Endodermal cell (in vitro differentiated cells): ENCODE results near the gene FAM9C. TPM values are rescaled to one million over a fixed set of nuclear protein-coding genes. Genes with fewer than 3 reads are reported as not detected.
"Not testable (repeated sequence)": the region's sequence is repeated elsewhere in the genome, so short reads cannot be mapped to it uniquely, and the experiment has no call there.

ENCODE experiments used
- DNase-seq: peaks from one replicate; pipeline ENCODE4 v3.0.0-alpha.2; 2017
- H3K27ac ChIP-seq: 2 replicates; pipeline ENCODE4 v1.5.1; 2013; ENCODE audit warnings: mild to moderate bottlenecking, low read depth, low read length, moderate library complexity
- H3K27me3 ChIP-seq: 2 replicates; pipeline ENCODE4 v1.6.1; 2013; ENCODE audit warnings: mild to moderate bottlenecking, low read length, moderate library complexity; ENCODE audit not compliant: insufficient read depth, control insufficient read depth, poor library complexity, severe bottlenecking
- H3K36me3 ChIP-seq: 2 replicates; pipeline ENCODE4 v1.7.0; 2013; ENCODE audit warnings: mild to moderate bottlenecking, low read length, moderate library complexity; ENCODE audit not compliant: control insufficient read depth, insufficient read depth
- H3K4me1 ChIP-seq: one replicate; pipeline ENCODE4 v1.7.0; 2013; ENCODE audit warnings: low read length; ENCODE audit not compliant: control insufficient read depth, insufficient read depth
- H3K4me3 ChIP-seq: 2 replicates; pipeline ENCODE4 v1.5.1; 2013; ENCODE audit warnings: mild to moderate bottlenecking, low read length, moderate library complexity
- H3K9ac ChIP-seq: 2 replicates; pipeline ENCODE4 v1.6.1; 2013; ENCODE audit warnings: mild to moderate bottlenecking, low read length, moderate library complexity; ENCODE audit not compliant: poor library complexity, severe bottlenecking; ENCODE audit errors: extremely low read depth
- H3K9me3 ChIP-seq: 2 replicates; pipeline ENCODE4 v1.6.1; 2013; ENCODE audit warnings: mild to moderate bottlenecking, low read length, moderate library complexity; ENCODE audit not compliant: control insufficient read depth
- H3K27ac Mint-ChIP-seq: 2 replicates; pipeline ENCODE4 v1.8.0; 2020; ENCODE audit warnings: mixed read lengths
- H3K27me3 Mint-ChIP-seq: 2 replicates; pipeline ENCODE4 v1.8.0; 2021; ENCODE audit warnings: mild to moderate bottlenecking, mixed read lengths; ENCODE audit not compliant: insufficient read depth
- H3K36me3 Mint-ChIP-seq: 2 replicates; pipeline ENCODE4 v1.8.0; 2020; ENCODE audit warnings: low read depth, mixed read lengths
- H3K4me1 Mint-ChIP-seq: 2 replicates; pipeline ENCODE4 v1.8.0; 2020; ENCODE audit warnings: mixed read lengths
- H3K4me3 Mint-ChIP-seq: 2 replicates; pipeline ENCODE4 v1.8.0; 2020; ENCODE audit warnings: mild to moderate bottlenecking, moderate library complexity, mixed read lengths
- H3K9me3 Mint-ChIP-seq: 2 replicates; pipeline ENCODE4 v1.8.0; 2020; ENCODE audit warnings: mild to moderate bottlenecking, mixed read lengths
- WGBS, 2 experiments: methylation state at CpG; one replicate each; pipeline versions ENCODE4 v1.1.5 to v1.1.7; 2013; ENCODE audit warnings: missing lambda C conversion rate in 2 of 2, mixed read lengths in 1 of 2; ENCODE audit not compliant: insufficient coverage in 1 of 2, insufficient read length in 1 of 2; 5-methylcytosine and 5-hydroxymethylcytosine counted together
- total RNA-seq, 2 donors: library from RNA; stranded (reverse); fragmentation: NEBNext Ultra II Directional in 1 of 2; extraction: Animal tissue kit (Norgen Biotek cat#: 25700) in 1 of 2; gene quantifications; 2 replicates in 1 of 2; 3 replicates in 1 of 2; pipeline ENCODE4 v1.2.1, GENCODE V29; 2021
- TF ChIP-seq, protein P1 (sequence below): fragments of 200-600 bp; sonication (generic); conservative IDR thresholded peaks from 2 replicates; pipeline ENCODE4 v1.5.0; 2021; ENCODE audit warnings: antibody characterized with exemption, mild to moderate bottlenecking

FAM9C gene
- total RNA-seq, 2 donors from 2014 or later: not detected

DNA sequence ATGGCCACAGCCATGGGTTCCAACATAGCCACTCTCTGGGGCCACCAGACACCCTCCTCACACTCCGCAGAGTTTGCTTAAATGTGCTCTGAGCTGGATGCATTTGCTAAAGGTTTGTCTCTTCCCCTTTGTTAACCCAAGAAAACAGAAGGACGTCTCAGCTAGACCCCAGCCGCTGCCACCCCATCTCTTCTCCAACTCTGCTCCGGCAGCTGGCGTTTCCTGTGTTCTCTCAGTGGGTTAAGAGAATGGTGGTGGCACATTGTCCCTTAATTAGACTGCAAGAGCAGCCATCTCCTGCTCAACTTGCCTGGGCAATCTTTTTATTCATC lies 43.7 kb upstream of the FAM9C start:
- H3K4me1 Mint-ChIP-seq: peaks cover 6% of the 10 kb centered on the region

GRCh38 chrX:13087322-13088155 lies 43.1 kb upstream of the FAM9C start:
- TF ChIP-seq, protein P1, sequence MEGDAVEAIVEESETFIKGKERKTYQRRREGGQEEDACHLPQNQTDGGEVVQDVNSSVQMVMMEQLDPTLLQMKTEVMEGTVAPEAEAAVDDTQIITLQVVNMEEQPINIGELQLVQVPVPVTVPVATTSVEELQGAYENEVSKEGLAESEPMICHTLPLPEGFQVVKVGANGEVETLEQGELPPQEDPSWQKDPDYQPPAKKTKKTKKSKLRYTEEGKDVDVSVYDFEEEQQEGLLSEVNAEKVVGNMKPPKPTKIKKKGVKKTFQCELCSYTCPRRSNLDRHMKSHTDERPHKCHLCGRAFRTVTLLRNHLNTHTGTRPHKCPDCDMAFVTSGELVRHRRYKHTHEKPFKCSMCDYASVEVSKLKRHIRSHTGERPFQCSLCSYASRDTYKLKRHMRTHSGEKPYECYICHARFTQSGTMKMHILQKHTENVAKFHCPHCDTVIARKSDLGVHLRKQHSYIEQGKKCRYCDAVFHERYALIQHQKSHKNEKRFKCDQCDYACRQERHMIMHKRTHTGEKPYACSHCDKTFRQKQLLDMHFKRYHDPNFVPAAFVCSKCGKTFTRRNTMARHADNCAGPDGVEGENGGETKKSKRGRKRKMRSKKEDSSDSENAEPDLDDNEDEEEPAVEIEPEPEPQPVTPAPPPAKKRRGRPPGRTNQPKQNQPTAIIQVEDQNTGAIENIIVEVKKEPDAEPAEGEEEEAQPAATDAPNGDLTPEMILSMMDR: no peak
- Mint-ChIP-seq H3K27me3 (peaks cover 3% of the 10 kb centered on the region), H3K4me3 (no peak overlapping the region), H3K4me1 (peaks cover 6% of the 10 kb centered on the region), H3K36me3 (no peaks in the 10 kb centered on the region), H3K9me3 (peaks cover 39% of the 10 kb centered on the region), H3K27ac (no peak overlapping the region)
- Histone ChIP-seq H3K36me3 (no peaks in the 10 kb centered on the region), H3K4me1 (no peaks in the 10 kb centered on the region), H3K4me3 (no peak overlapping the region), H3K9ac (no peak overlapping the region), H3K9me3 (no peaks in the 10 kb centered on the region), H3K27ac (no peak overlapping the region), H3K27me3 (peaks cover 8% of the 10 kb centered on the region)
- DNase-seq: no peak
- 91% methylated on average over 8 of the region's 10 CpGs; no CpG with 5 or more reads in 1 of the 2 experiments for WGBS, 2 experiments

More for the DNA sequence above, 43.7 kb upstream of the FAM9C start:
- DNase-seq: no peak
- Histone ChIP-seq H3K36me3 (no peaks in the 10 kb centered on the region), H3K27me3 (peaks cover 7% of the 10 kb centered on the region), H3K4me1 (no peaks in the 10 kb centered on the region), H3K4me3 (no peak overlapping the region), H3K27ac (no peak overlapping the region), H3K9ac (no peak overlapping the region), H3K9me3 (no peaks in the 10 kb centered on the region)
- WGBS, 2 experiments: 100% methylated on average over 5 of the region's 5 CpGs; no CpG with 5 or more reads in 1 of the 2 experiments
- no peaks in the 10 kb centered on the region for H3K36me3 Mint-ChIP-seq
- H3K27ac Mint-ChIP-seq: no peak overlapping the region
- no peak overlapping the region for H3K4me3 Mint-ChIP-seq
- peaks cover 43% of the 10 kb centered on the region for H3K9me3 Mint-ChIP-seq
- peaks cover 1% of the 10 kb centered on the region for H3K27me3 Mint-ChIP-seq
- TF ChIP-seq, protein P1: no peak

DNA sequence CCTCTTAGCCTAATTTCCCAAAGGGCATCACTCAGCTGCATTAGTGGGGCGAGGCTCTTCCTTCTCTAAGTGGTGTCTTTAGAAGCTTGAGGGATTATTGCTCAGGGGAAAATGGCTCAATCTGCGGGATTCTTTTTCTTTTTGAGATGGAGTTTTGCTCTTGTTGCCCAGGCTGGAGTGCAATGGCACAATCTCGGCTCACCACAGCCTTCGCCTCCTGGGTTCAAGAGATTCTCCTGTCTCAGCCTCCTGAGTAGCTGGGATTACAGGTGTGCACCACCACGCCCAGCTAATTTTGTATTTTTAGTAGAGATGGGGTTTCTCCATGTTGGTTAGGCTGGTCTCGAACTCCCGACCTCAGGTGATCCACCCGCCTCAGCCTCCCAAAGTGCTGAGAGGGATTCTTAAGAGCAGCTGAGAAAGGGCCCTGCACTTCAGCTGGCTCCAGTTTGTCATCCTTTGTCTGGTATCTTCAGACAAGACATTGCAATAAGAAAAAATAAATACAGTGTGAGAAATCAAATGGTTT lies 42.4 kb upstream of the FAM9C start:
- not testable (repeated sequence) for H3K36me3 ChIP-seq, H3K27ac Mint-ChIP-seq, H3K9me3 ChIP-seq, DNase-seq, H3K4me3 Mint-ChIP-seq, H3K9ac ChIP-seq, H3K4me3 ChIP-seq, H3K27ac ChIP-seq, H3K36me3 Mint-ChIP-seq, H3K4me1 Mint-ChIP-seq, H3K4me1 ChIP-seq, H3K27me3 Mint-ChIP-seq
- WGBS, 2 experiments: 90% methylated on average over 2 to 6 of the region's 8 CpGs
- H3K27me3 ChIP-seq: peaks cover 15% of the 10 kb centered on the region
- peaks cover 39% of the 10 kb centered on the region for H3K9me3 Mint-ChIP-seq
